Effector memory CD4-positive, alpha-beta T cell (primary cell): ENCODE measurements around the gene TSPAN32.

Experiments
- DNase-seq, 3 donors: peaks; one replicate each; pipeline ENCODE4 v3.0.0-alpha.2; 2020
- H3K27ac ChIP-seq: 2 replicates; pipeline ENCODE4 v1.7.0; 2013; ENCODE audit warnings: mild to moderate bottlenecking, low read length, moderate library complexity; ENCODE audit not compliant: insufficient read depth, poor library complexity, severe bottlenecking
- H3K27me3 ChIP-seq: replicated peaks from 2 replicates; pipeline ENCODE4 v1.7.0; 2013; ENCODE audit warnings: mild to moderate bottlenecking, low read length; ENCODE audit not compliant: insufficient read depth, control insufficient read depth, poor library complexity, severe bottlenecking
- H3K36me3 ChIP-seq: 2 replicates; pipeline ENCODE4 v1.7.0; 2013; ENCODE audit warnings: mild to moderate bottlenecking, low read length, moderate library complexity; ENCODE audit not compliant: control insufficient read depth, insufficient read depth
- H3K4me1 ChIP-seq: 2 replicates; pipeline ENCODE4 v1.7.0; 2013; ENCODE audit warnings: low read length, mild to moderate bottlenecking; ENCODE audit not compliant: control insufficient read depth, insufficient read depth, poor library complexity, severe bottlenecking
- H3K4me3 ChIP-seq: 2 replicates; pipeline ENCODE4 v1.7.0; 2013; ENCODE audit warnings: low read length, low read depth, mild to moderate bottlenecking; ENCODE audit not compliant: insufficient read depth, poor library complexity, severe bottlenecking
- H3K9me3 ChIP-seq: 2 replicates; pipeline ENCODE4 v1.7.0; 2013; ENCODE audit warnings: mild to moderate bottlenecking, low read length, moderate library complexity; ENCODE audit not compliant: control insufficient read depth

TSPAN32 gene

DNA sequence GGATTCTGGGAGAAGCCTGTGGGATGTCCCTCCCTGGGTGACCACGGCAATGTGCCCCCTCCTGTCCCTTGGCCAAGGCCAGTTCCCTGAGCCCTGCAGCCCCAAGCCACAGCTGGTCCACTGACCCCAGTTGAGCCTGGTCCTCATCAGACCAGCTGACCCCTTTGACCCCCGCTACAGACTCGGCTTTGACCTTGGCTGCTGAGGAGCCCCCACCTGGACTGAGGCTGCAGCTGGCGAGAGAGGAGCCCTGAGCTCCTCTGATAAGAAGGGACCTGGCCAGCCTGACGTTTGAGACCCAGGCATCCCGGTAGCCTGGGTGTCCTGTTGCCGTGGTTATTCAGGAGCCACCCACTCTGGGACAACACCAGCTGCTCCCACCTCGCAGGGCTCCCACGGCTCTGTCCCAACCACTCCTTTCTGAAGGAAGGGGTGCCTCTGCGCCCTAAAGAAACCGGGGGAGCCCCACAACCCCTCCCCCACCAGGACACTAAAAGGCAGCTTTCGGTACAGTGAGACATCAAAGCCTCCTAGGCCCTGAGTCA is 34.4 kb upstream of the TSPAN32 start:
- Histone ChIP-seq H3K36me3 (no peaks in the 10 kb centered on the region), H3K4me3 (no peak overlapping the region), H3K27me3 (peaks cover 33% of the 10 kb centered on the region), H3K27ac (no peak overlapping the region), H3K9me3 (no peaks in the 10 kb centered on the region), H3K4me1 (peaks cover 23% of the 10 kb centered on the region)
- no peak for DNase-seq

DNA sequence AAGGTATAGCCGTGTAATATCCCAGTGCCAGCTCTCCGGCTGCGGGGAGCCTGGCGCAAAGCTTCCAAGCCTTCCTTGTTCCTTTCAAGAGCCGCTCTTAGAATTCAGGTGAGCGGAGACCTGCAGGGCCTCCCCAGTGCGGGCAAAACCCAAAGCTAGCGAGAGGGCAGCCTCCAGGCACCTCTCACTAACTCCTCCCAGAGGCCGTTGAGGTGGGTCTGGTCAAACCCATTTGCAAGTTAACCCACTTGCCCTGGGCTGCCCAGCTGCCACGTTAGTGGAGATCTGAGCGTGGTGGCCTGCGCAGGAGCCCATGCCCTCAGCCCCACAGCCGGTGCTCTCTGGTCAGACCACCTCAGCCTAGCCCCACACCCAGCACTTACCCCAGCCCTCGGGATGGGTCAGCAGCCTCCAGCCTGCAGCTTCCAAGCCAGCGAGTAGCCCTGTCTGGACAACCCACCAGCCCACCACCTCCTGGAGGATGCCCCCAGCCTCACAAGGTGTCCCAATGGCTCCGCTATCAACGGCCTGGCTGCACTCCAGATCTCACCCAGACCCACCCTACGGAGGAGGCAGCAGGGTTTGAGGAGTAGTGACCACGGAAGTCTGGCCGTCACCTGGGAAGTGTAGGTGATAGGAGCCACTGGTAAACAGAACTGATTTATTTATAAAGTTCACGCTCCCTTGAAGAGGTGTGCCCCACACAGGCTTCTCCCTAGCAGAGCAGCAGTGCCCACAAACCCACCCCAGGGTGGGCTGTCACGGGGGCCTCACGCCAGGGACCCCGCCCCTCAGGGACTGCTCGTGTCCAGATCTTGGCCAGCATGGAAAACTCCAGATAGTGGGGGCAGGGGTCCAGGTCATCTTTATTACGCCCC is 33.7 kb upstream of the TSPAN32 start:
- DNase-seq = no peak
- Histone ChIP-seq H3K27me3 (peaks cover 33% of the 10 kb centered on the region), H3K4me3 (no peak overlapping the region), H3K36me3 (no peaks in the 10 kb centered on the region), H3K9me3 (no peaks in the 10 kb centered on the region), H3K27ac (no peak overlapping the region), H3K4me1 (peaks cover 23% of the 10 kb centered on the region)

DNA sequence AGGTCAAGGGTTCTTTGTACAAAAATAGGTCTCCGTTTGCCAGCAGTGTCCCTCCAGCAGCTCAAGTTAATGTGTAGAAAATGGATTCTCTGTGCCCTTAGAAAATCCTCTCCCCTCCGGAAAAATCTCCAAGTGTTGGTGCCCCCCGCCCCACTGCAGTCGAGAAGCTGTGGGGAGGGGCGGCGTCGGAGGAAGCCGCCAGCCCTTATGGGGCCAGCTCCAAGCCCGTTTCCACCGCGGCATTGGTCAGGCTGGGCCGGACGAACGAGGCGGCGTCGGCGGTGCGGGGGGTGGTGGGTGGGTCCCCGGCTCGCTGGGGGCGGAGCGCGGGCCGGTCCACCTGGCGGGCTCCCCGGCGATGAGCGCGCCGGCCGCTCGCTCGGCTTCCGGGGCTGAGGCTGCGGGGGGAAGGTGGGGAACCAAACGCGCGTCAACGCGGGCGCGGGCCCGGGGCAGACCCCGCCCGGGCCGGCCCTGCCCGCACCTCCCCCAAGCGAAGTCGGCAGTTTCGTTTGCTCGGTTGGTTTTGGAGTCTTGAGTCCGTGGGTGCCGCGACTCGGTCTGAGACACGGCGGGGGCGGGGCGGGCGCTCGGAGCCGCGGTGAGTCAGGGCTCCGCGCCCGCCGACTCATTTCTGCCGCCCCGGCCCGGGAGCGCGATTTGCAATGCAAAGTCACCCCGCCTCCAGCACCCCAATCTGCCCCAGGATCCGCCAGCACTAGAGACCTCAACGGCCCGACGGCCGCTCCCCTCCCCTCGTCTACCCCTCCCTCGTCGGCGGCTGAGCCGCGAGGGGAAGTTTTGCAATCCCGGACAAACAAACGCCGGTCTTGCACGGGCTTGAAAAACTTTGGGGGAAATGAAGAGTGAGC is 32.8 kb upstream of the TSPAN32 start:
- H3K4me1 ChIP-seq = peaks cover 23% of the 10 kb centered on the region
- H3K27me3 ChIP-seq = peaks cover 33% of the 10 kb centered on the region
- DNase-seq = peak in 1 of 3 donors; percentile 31
- H3K36me3 ChIP-seq = no peaks in the 10 kb centered on the region
- no peak overlapping the region for H3K27ac ChIP-seq
- peak overlapping the region; percentile 50 for H3K4me3 ChIP-seq
- H3K9me3 ChIP-seq = no peaks in the 10 kb centered on the region

DNA sequence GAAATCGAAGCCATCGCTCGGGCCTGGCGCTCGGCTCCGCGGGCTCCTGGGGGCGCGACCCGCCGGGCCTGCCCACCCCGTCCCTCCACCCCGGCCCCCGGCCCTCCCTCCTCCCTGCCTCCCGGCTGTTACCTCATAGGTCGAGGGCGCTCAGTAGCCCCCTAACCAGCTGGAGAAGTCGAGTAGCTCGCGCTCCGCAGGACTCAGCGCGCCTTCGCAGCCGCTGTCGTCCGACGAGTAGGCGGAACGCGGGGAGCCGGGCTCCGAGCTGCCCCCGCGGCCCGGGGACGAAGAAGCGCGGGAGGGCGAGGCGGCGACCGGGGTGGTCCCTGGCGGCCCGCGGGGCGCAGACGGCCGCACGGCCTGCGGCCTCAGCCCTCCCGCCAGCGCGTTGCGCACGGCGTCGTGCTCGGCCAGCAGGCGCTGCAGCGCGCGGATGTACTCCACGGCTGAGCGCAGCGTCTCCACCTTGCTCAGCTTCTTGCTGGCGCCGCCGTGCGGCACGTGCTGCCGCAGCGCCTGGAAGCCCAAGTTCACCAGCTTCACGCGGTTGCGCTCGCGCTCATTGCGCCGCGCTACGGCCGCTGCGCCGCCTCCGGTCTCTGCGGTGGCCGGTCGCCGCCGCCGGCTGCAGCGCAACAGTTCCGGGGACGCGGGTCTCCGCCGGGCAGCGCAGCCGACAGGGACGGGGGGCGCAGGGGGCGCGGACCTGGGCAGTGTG is 32.1 kb upstream of the TSPAN32 start:
- peaks cover 33% of the 10 kb centered on the region for H3K27me3 ChIP-seq
- DNase-seq = peak in 1 of 3 donors; percentile 12
- no peaks in the 10 kb centered on the region for H3K36me3 ChIP-seq
- no peak overlapping the region for H3K27ac ChIP-seq
- H3K9me3 ChIP-seq = no peaks in the 10 kb centered on the region
- H3K4me3 ChIP-seq = peak overlapping the region; percentile 50
- H3K4me1 ChIP-seq = peaks cover 23% of the 10 kb centered on the region

DNA sequence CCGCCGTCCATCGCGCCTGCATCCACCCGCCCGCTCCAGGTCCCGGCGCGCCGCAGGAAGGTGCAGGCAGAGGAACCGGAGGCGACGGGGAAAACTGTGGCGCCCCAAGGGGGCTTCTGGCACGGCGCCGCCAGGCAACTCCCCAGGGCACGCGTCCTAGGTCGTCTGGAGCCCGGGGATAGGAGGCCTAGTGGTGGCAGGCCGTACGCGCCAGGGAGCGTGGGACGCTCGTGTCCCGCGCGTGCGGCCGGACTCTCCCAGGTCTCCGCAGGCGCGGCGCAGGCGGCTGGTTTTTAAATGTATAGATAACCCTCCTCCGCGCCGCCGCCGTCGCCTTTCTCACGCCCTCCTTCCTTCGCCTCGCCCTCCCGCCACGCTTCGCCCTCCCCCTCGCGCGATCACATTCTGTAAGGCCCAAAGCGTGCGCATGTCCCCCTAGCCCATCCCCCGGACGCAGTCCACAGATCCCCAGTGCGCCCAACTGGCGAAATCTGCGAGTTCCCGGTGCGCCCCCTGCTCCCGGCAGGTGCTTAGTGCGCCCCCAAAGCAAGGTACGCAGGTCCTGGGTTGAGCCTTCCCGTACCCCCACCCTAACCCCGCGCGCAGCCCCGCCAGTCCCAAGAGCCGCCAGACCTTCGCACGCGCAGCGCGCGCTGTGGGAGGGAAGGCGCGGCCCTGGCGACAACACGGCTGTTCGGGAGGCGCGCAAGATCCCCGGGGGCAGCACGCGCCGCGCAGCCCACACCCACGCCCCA is 31.3 kb upstream of the TSPAN32 start, which contains the start of gene ASCL2:
TSS of gene ASCL2 (minus strand) at position 267 of the 755 bp plus-strand sequence. CDS start at position 11, 256 bp downstream.
- peaks cover 33% of the 10 kb centered on the region for H3K27me3 ChIP-seq
- no peak for DNase-seq
- H3K27ac ChIP-seq = no peak within 1 kb of the TSS
- no peaks in the 10 kb centered on the region for H3K9me3 ChIP-seq
- no peaks in the 10 kb centered on the region for H3K36me3 ChIP-seq
- H3K4me3 ChIP-seq = peak within 1 kb of the TSS; percentile 50
- H3K4me1 ChIP-seq = peaks cover 20% of the 10 kb centered on the region

DNA sequence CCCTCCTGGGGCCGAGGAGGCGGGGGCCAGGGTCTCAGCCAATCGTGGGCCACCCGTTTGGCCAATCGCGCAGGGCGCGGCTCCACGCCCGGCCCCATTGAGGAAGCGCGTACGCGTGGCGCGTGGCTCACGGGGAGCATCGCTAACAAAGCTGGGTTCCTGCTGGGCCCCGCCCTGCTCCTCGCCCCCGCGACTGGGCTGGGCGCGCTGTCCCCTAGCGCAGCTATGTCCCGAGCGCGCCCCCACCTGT is 30.8 kb upstream of the TSPAN32 start:
- H3K4me1 ChIP-seq = peaks cover 15% of the 10 kb centered on the region
- H3K27ac ChIP-seq = no peak overlapping the region
- no peaks in the 10 kb centered on the region for H3K36me3 ChIP-seq
- peaks cover 33% of the 10 kb centered on the region for H3K27me3 ChIP-seq
- H3K4me3 ChIP-seq = peak overlapping the region; percentile 12
- no peaks in the 10 kb centered on the region for H3K9me3 ChIP-seq
- DNase-seq = peak in 2 of 3 donors; percentile 10 to 44

DNA sequence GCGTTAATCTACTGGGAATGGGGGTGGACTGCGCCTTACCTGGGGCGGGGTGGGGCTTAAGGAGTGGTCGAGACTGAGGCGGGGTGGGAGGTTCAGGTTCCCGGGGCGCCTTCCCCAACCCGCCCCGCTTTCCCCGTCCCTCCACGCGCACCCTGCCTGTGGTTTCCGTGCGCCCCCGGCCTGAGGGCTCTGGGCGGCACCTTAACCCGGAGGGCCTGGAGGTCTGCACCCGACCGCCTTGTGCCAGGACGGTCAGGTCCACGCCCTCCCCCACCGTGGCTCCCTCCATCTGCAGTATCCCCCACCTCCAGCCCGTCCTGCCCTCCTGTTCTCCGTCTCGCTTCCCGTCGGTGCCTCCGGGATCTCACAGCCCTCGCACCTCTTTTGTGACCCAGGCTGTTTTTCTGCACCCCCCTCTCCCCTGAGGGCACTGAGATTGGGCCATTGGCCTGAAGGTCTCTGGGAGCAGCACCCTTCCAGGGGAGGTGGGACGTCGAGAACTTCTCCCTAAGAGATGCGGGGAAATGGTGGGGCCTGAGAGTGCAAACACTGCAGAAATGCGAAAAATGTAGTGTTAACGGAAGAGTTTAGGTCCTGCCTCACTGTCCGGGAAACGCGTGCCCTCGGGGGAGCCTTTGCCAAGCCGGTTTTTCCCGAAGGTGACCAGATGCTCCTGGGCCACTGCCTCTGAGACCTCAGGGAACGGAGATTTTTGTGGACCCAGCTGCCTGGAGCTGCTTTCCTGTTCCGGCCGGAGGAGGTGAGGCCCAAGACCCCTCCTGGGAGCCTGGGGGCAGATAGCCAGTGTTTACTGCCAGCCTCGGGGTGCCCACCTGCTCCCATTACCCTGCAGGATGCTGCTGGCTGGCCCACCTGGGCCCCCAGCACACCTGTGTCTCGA is 30.2 kb upstream of the TSPAN32 start:
- Histone ChIP-seq H3K27me3 (peaks cover 33% of the 10 kb centered on the region), H3K4me3 (no peak overlapping the region), H3K27ac (no peak overlapping the region), H3K36me3 (no peaks in the 10 kb centered on the region), H3K9me3 (no peaks in the 10 kb centered on the region), H3K4me1 (peaks cover 14% of the 10 kb centered on the region)
- no peak for DNase-seq

DNA sequence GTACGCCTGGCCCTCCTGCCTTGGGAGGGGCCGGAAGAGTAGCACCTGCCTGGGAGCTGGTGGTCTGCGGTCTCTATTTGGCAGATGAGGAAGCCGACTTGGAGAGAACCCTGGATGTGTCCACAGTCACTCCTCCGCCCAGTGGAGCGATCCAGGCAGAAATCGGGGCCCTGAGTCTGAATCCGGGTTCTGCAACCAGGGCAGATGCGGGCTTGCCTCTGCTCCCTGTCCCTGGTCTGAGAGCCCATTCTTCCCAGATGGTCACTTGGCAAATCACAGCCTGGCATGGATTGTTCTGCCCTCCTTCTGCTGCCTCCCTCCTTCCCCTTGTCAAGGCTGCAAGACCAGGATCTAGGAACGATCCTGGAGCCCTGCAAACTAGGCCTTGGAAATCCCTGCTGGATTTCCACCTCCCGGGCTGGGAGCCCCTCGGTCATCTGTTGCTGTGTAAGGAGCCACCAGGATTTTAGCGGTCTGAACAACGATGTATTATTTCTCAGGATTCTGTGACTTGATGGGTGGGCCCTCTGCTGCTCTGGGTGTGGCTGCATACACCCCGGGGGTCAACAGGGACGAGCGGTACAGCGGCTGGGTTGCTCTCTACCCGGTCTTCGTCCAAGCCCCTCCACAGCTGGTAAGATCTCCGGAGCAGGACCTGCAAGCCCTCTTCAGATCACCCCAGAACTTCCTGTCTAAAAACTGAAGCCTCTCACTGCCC is 29.4 kb upstream of the TSPAN32 start:
- peaks cover 33% of the 10 kb centered on the region for H3K27me3 ChIP-seq
- DNase-seq = no peak

More for the DNA sequence above, 29.4 kb upstream of the TSPAN32 start:
- no peak overlapping the region for H3K4me3 ChIP-seq
- H3K36me3 ChIP-seq = no peaks in the 10 kb centered on the region
- H3K27ac ChIP-seq = no peak overlapping the region
- peaks cover 11% of the 10 kb centered on the region for H3K4me1 ChIP-seq
- no peaks in the 10 kb centered on the region for H3K9me3 ChIP-seq
